Body of pancreas (tissue), 4 donors: ENCODE measurements around the gene S100A4.

Source experiments
- POLR2A ChIP-seq, 3 donors: fragments of 450-650 bp; IDR thresholded peaks; one replicate each; pipeline ENCODE4 v1.6.1; 2016; ENCODE audit warnings: antibody characterized with exemption in 3 of 3, mild to moderate bottlenecking in 2 of 3
- TF ChIP-seq, protein P1 (sequence below), 7 experiments: fragments of 450-650 bp in 4 of 7; fragments of 200-600 bp in 3 of 7; sonication (generic) in 3 of 7; IDR thresholded peaks; one replicate each; pipeline ENCODE4 v1.5.1; 2016 to 2019; ENCODE audit warnings: antibody characterized with exemption in 7 of 7

GRCh38 chr1:153505576-153505975, 40.0 kb downstream of the S100A4 start:
- TF ChIP-seq POLR2A (IDR thresholded peaks at IDR 0.05), result no peak
- TF ChIP-seq, protein P1, sequence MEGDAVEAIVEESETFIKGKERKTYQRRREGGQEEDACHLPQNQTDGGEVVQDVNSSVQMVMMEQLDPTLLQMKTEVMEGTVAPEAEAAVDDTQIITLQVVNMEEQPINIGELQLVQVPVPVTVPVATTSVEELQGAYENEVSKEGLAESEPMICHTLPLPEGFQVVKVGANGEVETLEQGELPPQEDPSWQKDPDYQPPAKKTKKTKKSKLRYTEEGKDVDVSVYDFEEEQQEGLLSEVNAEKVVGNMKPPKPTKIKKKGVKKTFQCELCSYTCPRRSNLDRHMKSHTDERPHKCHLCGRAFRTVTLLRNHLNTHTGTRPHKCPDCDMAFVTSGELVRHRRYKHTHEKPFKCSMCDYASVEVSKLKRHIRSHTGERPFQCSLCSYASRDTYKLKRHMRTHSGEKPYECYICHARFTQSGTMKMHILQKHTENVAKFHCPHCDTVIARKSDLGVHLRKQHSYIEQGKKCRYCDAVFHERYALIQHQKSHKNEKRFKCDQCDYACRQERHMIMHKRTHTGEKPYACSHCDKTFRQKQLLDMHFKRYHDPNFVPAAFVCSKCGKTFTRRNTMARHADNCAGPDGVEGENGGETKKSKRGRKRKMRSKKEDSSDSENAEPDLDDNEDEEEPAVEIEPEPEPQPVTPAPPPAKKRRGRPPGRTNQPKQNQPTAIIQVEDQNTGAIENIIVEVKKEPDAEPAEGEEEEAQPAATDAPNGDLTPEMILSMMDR (IDR thresholded peaks at IDR 0.05), result no peak
